ENCODE data around the gene BIN1.

- TF ChIP-seq ELK1 (IDR thresholded peaks at IDR 0.05; ENCODE audit: borderline replicate concordance, low read depth, low read length), result no peak
- TF ChIP-seq POLR2A (IDR thresholded peaks at IDR 0.05; ENCODE audit: low read depth, low read length), result no peak
- TF ChIP-seq CTCF (conservative IDR thresholded peaks at IDR 0.05; ENCODE audit: low read depth, low read length), result no peak
- TF ChIP-seq BHLHE40 (IDR thresholded peaks at IDR 0.05; ENCODE audit: low read depth, low read length), result no peak
- TF ChIP-seq USF2 (IDR thresholded peaks at IDR 0.05; ENCODE audit: low read depth, low read length), result no peak
- no peak for TF ChIP-seq SMC3 (IDR thresholded peaks at IDR 0.05; ENCODE audit: low read depth, low read length)
- no peak for TF ChIP-seq RAD21 (IDR thresholded peaks at IDR 0.05; ENCODE audit: low read length)
- no peak for TF ChIP-seq NFE2L2 (IDR thresholded peaks at IDR 0.05; ENCODE audit: low read depth, low read length)
- no peak for TF ChIP-seq MXI1 (IDR thresholded peaks at IDR 0.05; ENCODE audit: borderline replicate concordance, low read depth, low read length)
- no peak for TF ChIP-seq MAZ (IDR thresholded peaks at IDR 0.05; ENCODE audit: borderline replicate concordance, low read depth, low read length)
- TF ChIP-seq RFX5 (IDR thresholded peaks at IDR 0.05; ENCODE audit: low read depth, low read length), result no peak
- TF ChIP-seq FOS (IDR thresholded peaks at IDR 0.05; ENCODE audit: low read depth, low read length), result no peak
Measured at GRCh38 chr2:127034883-127035611, 71.9 kb downstream of the BIN1 start.

All from IMR-90 (cell line).